Upper lobe of left lung (tissue), 6 donors: ENCODE results near the gene ANO6. TPM values are rescaled to one million over a fixed set of nuclear protein-coding genes. Genes with fewer than 3 reads are reported as not detected.

Source experiments
- ATAC-seq, 2 donors: fragments of 200-7000 bp; cut with Tn5 transposase; one replicate each; pipeline ENCODE4 v1.9.1; 2022; ENCODE audit warnings: mild to moderate bottlenecking in 2 of 2, moderate library complexity in 2 of 2; ENCODE audit not compliant: low FRiP score in 2 of 2
- DNase-seq, 2 donors: peaks; one replicate each; pipeline ENCODE4 v3.0.0-alpha.2; 2019 to 2020
- H3K27ac ChIP-seq, 4 donors: fragments of 200-600 bp; sonication (generic); one replicate each; pipeline ENCODE4 v1.5.1; 2016 to 2019
- H3K27me3 ChIP-seq, 4 donors: fragments of 200-600 bp; sonication (generic); one replicate each; pipeline ENCODE4 v1.5.1; 2017 to 2019
- H3K36me3 ChIP-seq, 4 donors: fragments of 200-600 bp; sonication (generic); one replicate each; pipeline ENCODE4 v1.5.1; 2016 to 2019
- H3K4me1 ChIP-seq, 4 donors: fragments of 200-600 bp; sonication (generic); one replicate each; pipeline ENCODE4 v1.5.1; 2018 to 2019
- H3K4me3 ChIP-seq, 4 donors: fragments of 200-600 bp; sonication (generic); one replicate each; pipeline ENCODE4 v1.5.1; 2017 to 2019; ENCODE audit warnings: mild to moderate bottlenecking in 2 of 4, moderate library complexity in 1 of 4
- H3K9me3 ChIP-seq, 4 donors: fragments of 200-600 bp; sonication (generic); one replicate each; pipeline ENCODE4 v1.5.1; 2018 to 2019
- EP300 ChIP-seq, 4 donors: sonication (generic); formaldehyde crosslinking; IDR thresholded peaks; one replicate each; pipeline ENCODE4 v1.5.1; 2017; ENCODE audit warnings: antibody characterized with exemption in 4 of 4, control low read depth in 2 of 4
- POLR2A ChIP-seq, 4 donors: fragments of 450-650 bp; IDR thresholded peaks; one replicate each; pipeline ENCODE4 v1.5.1; 2016 to 2017; ENCODE audit warnings: antibody characterized with exemption in 4 of 4, mild to moderate bottlenecking in 2 of 4
- POLR2AphosphoS5 ChIP-seq, 2 donors: sonication (generic); formaldehyde crosslinking; IDR thresholded peaks; one replicate each; pipeline ENCODE4 v1.5.1; 2017; ENCODE audit warnings: antibody characterized with exemption in 2 of 2
- WGBS, 2 donors: methylation state at CpG; one replicate each; pipeline ENCODE4 v1.1.5; 2017 to 2018; 5-methylcytosine and 5-hydroxymethylcytosine counted together
- total RNA-seq, 6 donors: library from RNA; depleted of rRNA in 4 of 6; stranded (reverse); fragments of >200 nt in 4 of 6; gene quantifications; one replicate each; pipeline versions ENCODE4 v1.1.0 to v1.2.1, GENCODE V29; 2016 to 2021
- TF ChIP-seq, protein P1 (sequence below), 6 experiments: fragments of 450-650 bp in 4 of 6; fragments of 200-600 bp in 2 of 6; sonication (generic) in 2 of 6; IDR thresholded peaks; one replicate each; pipeline ENCODE4 v1.5.1; 2016 to 2019; ENCODE audit warnings: antibody characterized with exemption in 6 of 6
- donor health status: DM: no; HTN: no; CAD: no; lungs with moderate emphysema.
- donor health status: DM: no; HTN: yes; CAD: no; lungs with severe emphysema.

ANO6 gene
- total RNA-seq, 6 donors from 2014 or later, result 26.2 to 83.7 (median 57.9) TPM

DNA sequence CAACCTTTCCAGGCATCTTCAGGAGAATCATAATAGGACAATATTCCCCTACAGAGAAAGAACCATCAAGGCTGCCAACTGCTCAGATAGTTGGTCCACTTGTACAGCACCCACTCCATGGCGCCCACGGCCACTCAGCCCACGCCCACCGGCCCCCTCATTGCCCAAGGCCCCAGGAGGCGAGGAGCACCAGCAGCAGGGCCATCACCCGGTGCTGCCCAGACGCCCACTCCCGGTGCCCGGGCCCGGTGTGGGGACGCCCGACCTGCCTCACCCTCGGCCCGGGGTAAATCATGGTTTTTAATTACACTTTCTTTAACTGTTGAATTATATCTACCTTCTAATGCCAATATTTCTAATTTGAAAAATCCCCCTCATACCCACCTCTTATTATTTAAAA lies 41.3 kb upstream of the ANO6 start:
- Histone ChIP-seq H3K4me3 (no peak overlapping the region), H3K36me3 (peaks cover 0 to 3% (median 0%) of the 10 kb centered on the region in 4 donors), H3K27me3 (no peaks in the 10 kb centered on the region), H3K9me3 (peaks cover 12 to 22% (median 21%) of the 10 kb centered on the region in 4 donors), H3K4me1 (no peaks in the 10 kb centered on the region), H3K27ac (no peak overlapping the region)
- 97 to 98% methylated on average over 14 of the region's 14 CpGs for WGBS, 2 donors
- TF ChIP-seq EP300 (IDR thresholded peaks at IDR 0.05) (no peak), POLR2AphosphoS5 (IDR thresholded peaks at IDR 0.05) (no peak), POLR2A (IDR thresholded peaks at IDR 0.05) (no peak)
- TF ChIP-seq, protein P1, sequence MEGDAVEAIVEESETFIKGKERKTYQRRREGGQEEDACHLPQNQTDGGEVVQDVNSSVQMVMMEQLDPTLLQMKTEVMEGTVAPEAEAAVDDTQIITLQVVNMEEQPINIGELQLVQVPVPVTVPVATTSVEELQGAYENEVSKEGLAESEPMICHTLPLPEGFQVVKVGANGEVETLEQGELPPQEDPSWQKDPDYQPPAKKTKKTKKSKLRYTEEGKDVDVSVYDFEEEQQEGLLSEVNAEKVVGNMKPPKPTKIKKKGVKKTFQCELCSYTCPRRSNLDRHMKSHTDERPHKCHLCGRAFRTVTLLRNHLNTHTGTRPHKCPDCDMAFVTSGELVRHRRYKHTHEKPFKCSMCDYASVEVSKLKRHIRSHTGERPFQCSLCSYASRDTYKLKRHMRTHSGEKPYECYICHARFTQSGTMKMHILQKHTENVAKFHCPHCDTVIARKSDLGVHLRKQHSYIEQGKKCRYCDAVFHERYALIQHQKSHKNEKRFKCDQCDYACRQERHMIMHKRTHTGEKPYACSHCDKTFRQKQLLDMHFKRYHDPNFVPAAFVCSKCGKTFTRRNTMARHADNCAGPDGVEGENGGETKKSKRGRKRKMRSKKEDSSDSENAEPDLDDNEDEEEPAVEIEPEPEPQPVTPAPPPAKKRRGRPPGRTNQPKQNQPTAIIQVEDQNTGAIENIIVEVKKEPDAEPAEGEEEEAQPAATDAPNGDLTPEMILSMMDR (IDR thresholded peaks at IDR 0.05), result no peak
- DNase-seq (peak in 1 of 2 donors; percentile 78), ATAC-seq (no peak)

GRCh38 chr12:45178771-45179170 lies 37.1 kb upstream of the ANO6 start:
- H3K4me1 ChIP-seq, result no peaks in the 10 kb centered on the region
- H3K36me3 ChIP-seq, result peaks cover 0 to 3% (median 0%) of the 10 kb centered on the region in 4 donors
- peaks cover 12 to 22% (median 21%) of the 10 kb centered on the region in 4 donors for H3K9me3 ChIP-seq
- no peak for DNase-seq
- ATAC-seq, result no peak
- TF ChIP-seq EP300 (IDR thresholded peaks at IDR 0.05), result no peak
- TF ChIP-seq POLR2A (IDR thresholded peaks at IDR 0.05), result no peak
- TF ChIP-seq POLR2AphosphoS5 (IDR thresholded peaks at IDR 0.05), result no peak
- TF ChIP-seq, protein P1 (IDR thresholded peaks at IDR 0.05), result no peak
- H3K4me3 ChIP-seq, result no peak overlapping the region
- no peaks in the 10 kb centered on the region for H3K27me3 ChIP-seq
- H3K27ac ChIP-seq, result no peak overlapping the region

- Histone ChIP-seq H3K27ac (no peak overlapping the region), H3K9me3 (peaks cover 12 to 21% (median 18%) of the 10 kb centered on the region in 4 donors), H3K27me3 (no peaks in the 10 kb centered on the region), H3K4me3 (no peak overlapping the region), H3K36me3 (no peaks in the 10 kb centered on the region), H3K4me1 (no peaks in the 10 kb centered on the region)
- ATAC-seq (no peak), DNase-seq (no peak)
- no peak for TF ChIP-seq EP300 (IDR thresholded peaks at IDR 0.05)
- TF ChIP-seq POLR2AphosphoS5 (IDR thresholded peaks at IDR 0.05), result no peak
- TF ChIP-seq POLR2A (IDR thresholded peaks at IDR 0.05), result no peak
- TF ChIP-seq, protein P1 (IDR thresholded peaks at IDR 0.05), result no peak
These were observed 33.4 kb upstream of the ANO6 start for GRCh38 chr12:45182511-45182910.

GRCh38 chr12:45183246-45183645 lies 32.6 kb upstream of the ANO6 start:
- 72 to 73% methylated on average over 2 of the region's 2 CpGs for WGBS, 2 donors
- Histone ChIP-seq H3K4me3 (no peak overlapping the region), H3K27ac (no peak overlapping the region), H3K4me1 (no peaks in the 10 kb centered on the region), H3K36me3 (no peaks in the 10 kb centered on the region), H3K27me3 (no peaks in the 10 kb centered on the region), H3K9me3 (peaks cover 9 to 14% (median 12%) of the 10 kb centered on the region in 4 donors)
- DNase-seq, result no peak
- no peak for ATAC-seq
- TF ChIP-seq POLR2A (IDR thresholded peaks at IDR 0.05) (no peak), EP300 (IDR thresholded peaks at IDR 0.05) (no peak), POLR2AphosphoS5 (IDR thresholded peaks at IDR 0.05) (no peak)
- TF ChIP-seq, protein P1 (IDR thresholded peaks at IDR 0.05), result peak in 4 of 6 experiments; percentile 19 to 34 (median 28)
